IPS-20b (cell line): ENCODE measurements around the gene BACH1.
"Not testable (repeated sequence)": the region's sequence is repeated elsewhere in the genome, so short reads cannot be mapped to it uniquely, and the experiment has no call there.

ENCODE experiments used
- H3K27ac ChIP-seq: one replicate; pipeline ENCODE4 v1.5.1; 2013; ENCODE audit warnings: low read length
- H3K27me3 ChIP-seq: 2 replicates; pipeline ENCODE4 v1.6.1; 2013; ENCODE audit warnings: mild to moderate bottlenecking, low read length, inconsistent platforms; ENCODE audit not compliant: insufficient read depth
- H3K36me3 ChIP-seq: 2 replicates; pipeline ENCODE4 v1.6.1; 2013; ENCODE audit warnings: low read depth, mild to moderate bottlenecking, inconsistent platforms, low read length, moderate library complexity; ENCODE audit not compliant: insufficient read depth
- H3K4me1 ChIP-seq: 2 replicates; pipeline ENCODE4 v1.6.1; 2013; ENCODE audit warnings: mild to moderate bottlenecking, control low read depth, inconsistent platforms, low read length, moderate library complexity; ENCODE audit not compliant: insufficient read depth
- H3K4me3 ChIP-seq: 2 replicates; pipeline ENCODE4 v1.5.1; 2013; ENCODE audit warnings: mild to moderate bottlenecking, low read length, inconsistent platforms
- H3K9ac ChIP-seq: 2 replicates; pipeline ENCODE4 v1.6.1; 2013; ENCODE audit warnings: low read depth, mild to moderate bottlenecking, inconsistent platforms, low read length, moderate library complexity
- H3K9me3 ChIP-seq: 2 replicates; pipeline ENCODE4 v1.6.1; 2013; ENCODE audit warnings: mild to moderate bottlenecking, low read depth, low read length, inconsistent platforms; ENCODE audit not compliant: insufficient read depth

The BACH1 gene

DNA sequence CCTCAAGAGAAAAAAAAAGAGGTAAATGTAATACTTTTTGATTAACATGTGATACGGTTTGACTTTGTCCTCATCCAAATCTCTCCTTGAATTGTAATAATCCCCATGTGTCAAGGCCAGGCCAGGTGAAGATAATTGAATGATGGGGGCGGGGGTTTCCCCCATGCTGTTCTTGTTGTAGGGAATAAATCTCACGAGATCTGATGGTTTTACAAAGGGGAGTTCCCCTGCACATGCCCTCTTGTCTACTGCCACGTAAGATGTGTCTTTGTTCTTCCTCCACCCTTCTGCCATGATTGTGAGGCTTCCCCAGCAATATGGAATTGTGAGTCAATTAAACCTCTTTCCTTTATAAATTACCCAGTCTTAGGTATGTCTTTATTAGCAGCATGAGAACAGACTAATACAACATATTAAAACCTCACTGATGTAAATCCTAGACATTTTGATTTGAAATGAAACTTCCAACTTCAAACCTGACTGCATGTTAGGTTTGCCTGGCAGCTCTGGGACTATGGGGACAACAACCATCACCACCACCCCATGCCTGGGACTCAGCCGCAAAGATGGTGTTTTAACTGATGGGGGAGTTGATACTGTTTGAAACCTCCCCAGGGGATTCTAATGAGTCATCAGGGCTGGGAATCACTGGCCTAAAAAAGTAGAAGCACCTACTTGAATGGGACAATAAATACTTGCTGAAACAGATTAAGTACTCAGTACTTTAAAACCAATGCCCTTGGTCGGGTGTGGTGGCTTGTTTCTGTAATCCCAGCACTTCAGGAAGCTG is 32.8 kb upstream of the BACH1 start:
- Histone ChIP-seq H3K4me1 (no peaks in the 10 kb centered on the region), H3K9ac (no peak overlapping the region), H3K27ac (no peak overlapping the region)

DNA sequence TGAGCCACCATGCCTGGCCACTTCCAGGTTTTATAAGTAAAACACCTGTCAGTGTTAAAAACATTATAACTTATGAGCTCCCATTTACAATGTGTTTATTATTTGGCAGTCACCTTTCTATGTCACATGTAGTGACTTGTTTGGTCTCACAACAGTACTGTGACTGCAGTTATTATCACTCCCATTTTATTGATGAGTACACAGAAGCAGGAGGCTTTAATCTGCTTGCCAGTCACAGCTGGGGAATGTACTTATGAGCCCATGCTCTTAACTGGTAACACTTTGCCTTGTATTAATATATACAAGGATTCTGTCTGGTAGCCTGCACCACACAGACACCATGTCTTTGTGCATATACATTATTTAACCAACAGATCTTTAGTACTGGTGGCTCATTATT is 31.1 kb upstream of the BACH1 start:
- Histone ChIP-seq H3K27me3 (no peaks in the 10 kb centered on the region), H3K27ac (no peak overlapping the region), H3K36me3 (no peaks in the 10 kb centered on the region), H3K9ac (no peak overlapping the region), H3K4me1 (no peaks in the 10 kb centered on the region), H3K9me3 (no peaks in the 10 kb centered on the region), H3K4me3 (no peak overlapping the region)

More for the DNA sequence above, 32.8 kb upstream of the BACH1 start:
- Histone ChIP-seq H3K27me3 (no peaks in the 10 kb centered on the region), H3K4me3 (no peak overlapping the region), H3K36me3 (no peaks in the 10 kb centered on the region), H3K9me3 (no peaks in the 10 kb centered on the region)

DNA sequence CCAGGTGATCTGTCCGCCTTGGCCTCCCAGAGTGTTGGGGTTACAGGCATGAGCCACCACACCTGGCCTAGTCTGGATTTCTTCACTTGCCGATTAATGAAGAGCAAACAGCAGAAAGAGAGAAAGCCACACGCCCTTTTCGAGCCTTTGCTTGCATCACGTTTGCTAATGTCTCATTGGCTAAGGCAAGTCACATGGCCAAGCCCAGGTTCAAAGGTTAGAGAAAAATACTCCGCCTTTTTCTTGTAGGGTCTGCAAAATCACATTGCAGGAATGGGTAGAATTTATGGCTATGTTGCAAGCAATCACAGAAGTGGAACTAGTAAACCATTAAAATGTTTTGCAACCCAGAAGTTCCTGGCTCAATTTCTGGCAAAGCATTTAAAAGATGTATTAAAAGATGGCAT is 26.8 kb upstream of the BACH1 start:
- no peaks in the 10 kb centered on the region for H3K36me3 ChIP-seq
- H3K4me3 ChIP-seq: no peak overlapping the region
- H3K9me3 ChIP-seq: no peaks in the 10 kb centered on the region
- H3K27me3 ChIP-seq: no peaks in the 10 kb centered on the region
- H3K4me1 ChIP-seq: no peaks in the 10 kb centered on the region
- H3K27ac ChIP-seq: no peak overlapping the region
- H3K9ac ChIP-seq: no peak overlapping the region

DNA sequence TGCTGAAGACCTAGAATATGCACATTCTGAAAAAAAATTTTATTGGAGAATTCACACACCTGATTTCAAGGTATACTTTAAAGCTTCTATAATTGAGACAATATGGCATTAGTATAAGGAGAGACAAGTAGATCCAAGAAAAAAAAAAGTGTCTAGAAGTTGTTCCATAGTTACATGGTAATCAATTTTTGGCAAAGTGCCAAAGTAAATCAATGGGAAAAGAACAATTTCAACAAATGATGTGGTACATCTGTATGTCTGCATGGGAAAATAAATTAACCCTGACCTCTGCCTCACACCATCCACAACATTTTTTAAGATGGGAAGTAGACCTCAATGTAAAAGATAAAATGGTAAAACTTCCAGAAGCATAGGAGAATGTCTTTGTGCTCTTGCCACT is 21.3 kb upstream of the BACH1 start:
- Histone ChIP-seq H3K27me3 (no peaks in the 10 kb centered on the region), H3K27ac (no peak overlapping the region), H3K36me3 (no peaks in the 10 kb centered on the region), H3K4me1 (no peaks in the 10 kb centered on the region), H3K4me3 (no peak overlapping the region), H3K9ac (no peak overlapping the region), H3K9me3 (no peaks in the 10 kb centered on the region)

DNA sequence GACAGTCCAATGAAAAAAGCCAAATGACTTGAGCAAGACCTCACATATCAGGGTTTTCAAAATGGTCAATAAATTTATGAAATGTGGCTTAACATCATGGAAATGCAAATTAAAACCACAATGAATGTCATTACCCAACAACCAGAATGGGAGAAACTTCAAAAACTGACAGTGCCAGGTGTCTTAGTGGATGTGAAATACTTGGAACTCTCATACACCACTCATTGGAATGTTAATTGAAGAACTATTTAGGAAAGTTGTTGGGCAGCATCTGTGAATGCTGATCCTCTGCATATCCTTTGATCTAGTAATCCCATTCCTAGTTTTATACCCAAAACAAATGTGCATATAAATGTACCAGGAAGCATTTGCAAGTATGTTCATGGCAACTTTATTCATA is 19.2 kb upstream of the BACH1 start:
- H3K9me3 ChIP-seq: no peaks in the 10 kb centered on the region
- H3K4me1 ChIP-seq: no peaks in the 10 kb centered on the region
- H3K36me3 ChIP-seq: no peaks in the 10 kb centered on the region
- no peak overlapping the region for H3K27ac ChIP-seq
- no peak overlapping the region for H3K4me3 ChIP-seq
- H3K27me3 ChIP-seq: no peaks in the 10 kb centered on the region
- no peak overlapping the region for H3K9ac ChIP-seq

DNA sequence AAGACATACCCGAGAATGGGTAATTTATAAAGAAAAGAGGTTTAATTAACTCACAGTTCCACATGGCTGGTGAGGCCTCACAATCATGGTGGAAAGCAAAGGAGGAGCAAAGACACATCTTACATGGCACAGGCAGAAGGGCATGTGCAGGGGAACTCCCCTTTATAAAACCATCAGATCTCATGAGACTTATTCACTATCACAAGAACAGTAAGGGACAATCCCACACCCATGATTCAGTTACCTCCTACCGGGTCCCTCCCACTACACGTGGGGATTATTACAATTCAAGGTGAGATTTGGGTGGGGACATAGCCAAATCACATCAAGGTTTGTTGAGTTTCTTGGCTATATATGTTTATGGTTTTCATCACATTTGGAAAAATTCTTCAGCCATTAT is 16.9 kb upstream of the BACH1 start:
- H3K36me3 ChIP-seq, H3K9ac ChIP-seq, H3K27ac ChIP-seq, H3K4me1 ChIP-seq, H3K27me3 ChIP-seq, H3K9me3 ChIP-seq, H3K4me3 ChIP-seq: not testable (repeated sequence)

DNA sequence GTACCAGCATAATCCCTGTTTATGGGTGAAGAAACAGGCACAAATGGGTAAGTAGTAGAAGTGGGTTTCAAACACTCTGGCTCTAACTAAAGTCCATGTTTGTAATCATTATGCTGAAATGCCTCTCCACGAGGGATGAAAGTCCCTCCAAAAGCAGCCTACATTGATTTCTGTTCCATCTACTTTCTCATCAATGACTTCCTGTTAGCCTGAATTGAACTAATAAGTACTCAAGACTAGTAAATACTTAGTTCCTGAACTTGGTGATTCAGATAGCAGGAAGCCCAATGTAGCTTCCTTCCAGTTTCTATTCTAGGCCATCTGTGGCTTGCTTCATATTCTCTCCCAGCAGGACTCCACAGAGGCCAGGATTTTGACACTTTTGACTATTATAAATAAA is 11.3 kb upstream of the BACH1 start:
- no peaks in the 10 kb centered on the region for H3K27me3 ChIP-seq
- no peaks in the 10 kb centered on the region for H3K36me3 ChIP-seq
- no peak overlapping the region for H3K4me3 ChIP-seq
- no peak overlapping the region for H3K9ac ChIP-seq
- H3K9me3 ChIP-seq: peaks cover 3% of the 10 kb centered on the region; the same call in 1 of the 2 replicates
- no peak overlapping the region for H3K27ac ChIP-seq
- H3K4me1 ChIP-seq: no peaks in the 10 kb centered on the region; the same call in 1 of the 2 replicates

DNA sequence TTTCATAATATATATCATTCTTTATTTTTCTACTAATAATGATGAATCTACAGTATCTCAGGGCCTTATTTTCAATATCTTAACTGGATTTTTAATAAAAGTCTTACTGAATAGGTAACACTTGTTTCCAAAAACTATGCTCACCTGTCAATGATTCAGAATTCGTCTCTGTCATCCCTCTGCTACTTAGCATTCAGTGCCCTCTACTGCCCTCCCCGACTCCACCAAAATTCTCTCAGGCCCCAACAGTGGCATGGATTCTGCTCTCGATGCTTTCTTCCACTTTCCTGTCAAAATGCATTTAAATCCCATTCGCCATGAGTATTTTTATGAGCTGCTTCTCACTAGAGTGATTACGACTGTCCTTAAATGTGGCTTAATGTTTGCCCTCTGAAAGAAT is 10.5 kb upstream of the BACH1 start:
- Histone ChIP-seq H3K4me1 (no peaks in the 10 kb centered on the region; the same call in 1 of the 2 replicates), H3K9ac (no peak overlapping the region), H3K36me3 (no peaks in the 10 kb centered on the region), H3K9me3 (peaks cover 3% of the 10 kb centered on the region; the same call in 1 of the 2 replicates), H3K27ac (no peak overlapping the region), H3K4me3 (no peak overlapping the region), H3K27me3 (no peaks in the 10 kb centered on the region)

DNA sequence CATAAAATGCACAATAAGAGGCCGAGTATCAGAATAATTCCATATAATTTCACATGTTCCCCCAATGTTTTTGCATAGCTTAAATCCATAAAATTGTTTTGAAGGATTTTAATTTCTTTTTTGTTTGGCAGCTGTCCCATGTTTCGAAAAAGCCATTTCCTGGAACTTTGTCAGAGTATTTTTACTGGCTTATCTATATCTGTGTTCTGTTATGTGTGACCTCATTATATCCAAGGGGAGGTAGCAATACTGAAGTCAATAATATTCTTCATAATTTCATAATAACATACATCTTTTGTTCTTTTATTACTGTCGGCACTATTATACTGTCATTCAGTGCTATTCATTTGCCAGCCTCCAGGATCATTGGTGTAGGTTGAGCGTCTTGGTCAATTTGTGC is 9.4 kb upstream of the BACH1 start:
- Histone ChIP-seq H3K9ac (no peak overlapping the region), H3K4me3 (no peak overlapping the region), H3K27ac (no peak overlapping the region), H3K4me1 (no peaks in the 10 kb centered on the region; the same call in 1 of the 2 replicates), H3K36me3 (no peaks in the 10 kb centered on the region), H3K9me3 (peaks cover 3% of the 10 kb centered on the region; the same call in 1 of the 2 replicates), H3K27me3 (no peaks in the 10 kb centered on the region)

DNA sequence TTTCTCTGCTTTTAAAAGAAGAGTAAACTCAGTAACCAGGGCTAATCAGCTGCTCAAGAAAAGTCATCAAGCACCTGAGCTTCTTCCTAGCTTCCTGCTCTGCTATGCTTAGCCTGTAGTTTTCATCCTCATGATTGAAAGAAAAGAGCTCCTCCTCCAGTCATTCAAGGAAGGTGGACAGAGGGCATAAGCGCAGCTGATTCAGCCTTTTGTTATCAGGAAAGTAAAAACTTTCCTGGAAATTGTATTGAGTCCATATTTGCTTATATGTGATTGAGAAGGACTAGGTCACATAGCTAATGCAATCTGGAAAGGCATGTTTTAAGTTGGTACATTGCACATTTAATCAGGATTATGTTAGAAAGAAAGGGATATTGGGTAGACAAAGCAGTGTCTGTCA is 8.5 kb upstream of the BACH1 start:
- H3K27me3 ChIP-seq: no peaks in the 10 kb centered on the region
- peaks cover 3% of the 10 kb centered on the region; the same call in 1 of the 2 replicates for H3K9me3 ChIP-seq
- H3K4me1 ChIP-seq: no peaks in the 10 kb centered on the region; the same call in 1 of the 2 replicates
- no peaks in the 10 kb centered on the region for H3K36me3 ChIP-seq
- H3K4me3 ChIP-seq: no peak overlapping the region
- no peak overlapping the region for H3K27ac ChIP-seq
- H3K9ac ChIP-seq: no peak overlapping the region

DNA sequence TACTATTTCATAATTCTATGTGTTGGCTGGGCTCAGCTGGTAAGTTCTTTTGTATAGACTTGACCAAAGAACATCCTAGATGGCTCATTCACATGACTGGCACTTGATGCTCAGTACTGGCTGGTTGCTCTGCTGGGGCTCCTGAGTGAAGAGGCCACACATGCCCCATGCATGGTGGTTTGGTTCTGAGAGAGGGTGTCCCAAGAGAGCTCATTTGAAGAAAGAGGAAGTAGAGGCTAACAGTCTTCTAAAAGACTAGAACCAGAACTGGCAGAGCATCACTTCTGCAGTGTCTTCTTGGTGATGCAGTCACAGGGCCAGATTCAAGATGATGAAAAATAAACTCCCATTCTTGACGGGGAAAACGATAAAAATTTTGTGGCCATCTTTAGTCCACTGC is 5.2 kb upstream of the BACH1 start:
- Histone ChIP-seq H3K4me3 (no peak overlapping the region), H3K9ac (no peak overlapping the region), H3K9me3 (peaks cover 3% of the 10 kb centered on the region; the same call in 1 of the 2 replicates), H3K36me3 (no peaks in the 10 kb centered on the region), H3K4me1 (no peaks in the 10 kb centered on the region; the same call in 1 of the 2 replicates), H3K27me3 (peaks cover 13% of the 10 kb centered on the region), H3K27ac (no peak overlapping the region)

DNA sequence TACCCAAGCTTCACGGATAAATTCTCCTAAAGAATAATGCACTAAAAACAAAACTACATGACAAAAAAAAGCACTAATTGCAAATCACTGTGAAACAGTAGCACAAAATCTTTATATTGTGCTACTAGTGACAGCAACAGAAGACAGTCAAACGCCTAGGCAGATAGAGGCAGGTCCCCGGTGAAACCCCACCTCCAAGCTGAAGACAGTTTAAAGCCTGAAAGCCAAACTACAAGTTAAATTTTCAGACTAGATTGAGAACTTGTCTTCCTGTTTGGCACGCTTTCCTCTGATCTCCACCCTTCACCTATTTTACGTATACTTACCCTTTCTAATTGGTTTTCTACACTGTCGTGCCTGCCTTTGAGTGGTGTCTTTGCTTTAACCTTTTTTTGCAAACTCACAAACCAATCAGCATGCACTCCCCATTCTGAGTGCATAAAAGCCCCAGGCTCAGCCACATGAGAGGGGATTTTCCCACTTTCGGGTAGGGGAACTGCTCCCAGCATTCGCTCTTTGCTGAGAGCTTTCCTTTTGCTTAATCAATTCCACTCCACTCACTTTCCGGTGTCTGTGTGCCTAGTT is 3.6 kb upstream of the BACH1 start:
- no peak overlapping the region for H3K27ac ChIP-seq
- no peaks in the 10 kb centered on the region for H3K36me3 ChIP-seq
- no peaks in the 10 kb centered on the region; the same call in 1 of the 2 replicates for H3K4me1 ChIP-seq
- H3K27me3 ChIP-seq: peaks cover 13% of the 10 kb centered on the region
- no peak overlapping the region for H3K4me3 ChIP-seq
- no peak overlapping the region for H3K9ac ChIP-seq
- H3K9me3 ChIP-seq: peaks cover 3% of the 10 kb centered on the region; the same call in 1 of the 2 replicates
